Keratinocyte (primary cell): Measurements from ENCODE around the gene GEMIN8. TPM values are rescaled to one million over a fixed set of nuclear protein-coding genes. Genes with fewer than 3 reads are reported as not detected.

ENCODE experiments used
- DNase-seq: peaks from one replicate; pipeline ENCODE4 v3.0.0-alpha.2; 2011; ENCODE audit warnings: low read depth, missing footprints, low spot score
- FAIRE-seq: peaks from 2 replicates; lab custom pipeline; 2011; peaks lifted over from hg19 to GRCh38; lab: Jason Lieb, UNC
- H2AFZ ChIP-seq: 2 replicates; pipeline ENCODE4 v1.6.0; 2012; ENCODE audit warnings: low read length, control low read depth, inconsistent platforms; ENCODE audit not compliant: control insufficient read depth
- H3K27ac ChIP-seq: 2 replicates; pipeline ENCODE4 v1.5.1; 2011; ENCODE audit warnings: low read length; ENCODE audit not compliant: control insufficient read depth, insufficient read depth
- H3K27me3 ChIP-seq: 3 replicates; pipeline ENCODE4 v1.6.0; 2011; ENCODE audit warnings: low read length; ENCODE audit not compliant: control insufficient read depth, insufficient read depth; ENCODE audit errors: extremely low read depth
- H3K36me3 ChIP-seq, 2 experiments: 2 replicates in 1 of 2; 3 replicates in 1 of 2; pipeline ENCODE4 v1.5.1; 2011; ENCODE audit warnings: low read length in 2 of 2, mild to moderate bottlenecking in 1 of 2; ENCODE audit not compliant: control insufficient read depth in 2 of 2, insufficient read depth in 2 of 2; ENCODE audit errors: extremely low read depth in 1 of 2
- H3K4me1 ChIP-seq: 3 replicates; pipeline ENCODE4 v1.5.1; 2011; ENCODE audit warnings: low read length; ENCODE audit not compliant: control insufficient read depth, insufficient read depth; ENCODE audit errors: extremely low read depth
- H3K4me2 ChIP-seq: 3 replicates; pipeline ENCODE4 v1.6.0; 2011; ENCODE audit warnings: low read depth, low read length; ENCODE audit not compliant: control insufficient read depth, insufficient read depth; ENCODE audit errors: extremely low read depth
- H3K4me3 ChIP-seq, 3 experiments: fragments of 200-600 bp in 1 of 3; sonication (generic) in 1 of 3; 2 replicates in 2 of 3; 3 replicates in 1 of 3; pipeline ENCODE4 v1.5.1; 2011 to 2016; ENCODE audit warnings: low read length in 3 of 3, mild to moderate bottlenecking in 3 of 3, control low read depth in 2 of 3, inconsistent platforms in 1 of 3, low read depth in 1 of 3, mixed read lengths in 1 of 3, mixed run types in 1 of 3, moderate library complexity in 1 of 3; ENCODE audit not compliant: control insufficient read depth in 2 of 3, insufficient read depth in 2 of 3; ENCODE audit errors: extremely low read depth in 1 of 3
- H3K79me2 ChIP-seq: 2 replicates; pipeline ENCODE4 v1.6.0; 2012; ENCODE audit warnings: low read length; ENCODE audit not compliant: control insufficient read depth, insufficient read depth
- H3K9ac ChIP-seq: 3 replicates; pipeline ENCODE4 v1.6.0; 2011; ENCODE audit warnings: low read length; ENCODE audit not compliant: control insufficient read depth, insufficient read depth; ENCODE audit errors: extremely low read depth
- H3K9me1 ChIP-seq: 3 replicates; pipeline ENCODE4 v1.6.0; 2011; ENCODE audit warnings: low read length; ENCODE audit not compliant: control insufficient read depth, insufficient read depth; ENCODE audit errors: extremely low read depth
- H3K9me3 ChIP-seq: 2 replicates; pipeline ENCODE4 v1.5.1; 2012; ENCODE audit warnings: low read depth, low read length; ENCODE audit not compliant: control insufficient read depth
- H4K20me1 ChIP-seq: 3 replicates; pipeline ENCODE4 v1.6.0; 2011; ENCODE audit warnings: low read length; ENCODE audit not compliant: control insufficient read depth, insufficient read depth; ENCODE audit errors: extremely low read depth
- CTCF ChIP-seq, 3 experiments: IDR thresholded peaks in 1 of 3; conservative IDR thresholded peaks in 1 of 3; optimal IDR thresholded peaks in 1 of 3; 2 replicates in 2 of 3; 3 replicates in 1 of 3; pipeline versions ENCODE3 to v1.5.1; 2011; ENCODE audit warnings: low read length in 3 of 3, mild to moderate bottlenecking in 3 of 3, moderate library complexity in 2 of 3, control low read depth in 1 of 3, inconsistent platforms in 1 of 3; ENCODE audit not compliant: insufficient read depth in 2 of 3; ENCODE audit errors: extremely low read depth in 1 of 3
- EZH2 ChIP-seq: IDR thresholded peaks from one replicate; pipeline ENCODE4 v1.6.1; 2012; ENCODE audit warnings: inconsistent platforms, mild to moderate bottlenecking, low read length, moderate library complexity
- dilution Hi-C: fragments of 300-500 bp; cut with MboI; formaldehyde crosslinking; loops from one replicate; pipeline ENCODE4 v1.7.0; 2020; ENCODE audit warnings: low sequenced_read_pairs; ENCODE audit not compliant: extremely low pct_ligation_motif_present
- polyA plus RNA-seq, 5 experiments: library from polyadenylated mRNA; depleted of rRNA in 3 of 5; stranded (reverse) in 3 of 5; stranded (forward) in 1 of 5; unstranded in 1 of 5; fragments of >200 nt; gene quantifications; 1 replicate in 1 of 5; 2 replicates in 3 of 5; 3 replicates in 1 of 5; pipeline versions ENCODE4 v1.2.1 to v1.2.3, GENCODE V29; 2011 to 2012; ENCODE audit warnings: missing spikeins in 2 of 5, low read depth in 1 of 5, low replicate concordance in 1 of 5

Gene GEMIN8
- polyA plus RNA-seq, 1 donor (not counting 4 experiments of a cell fraction or from before 2014, with no cell fraction given), result 38.8 TPM

GRCh38 chrX:13966071-13966792 is 63.5 kb downstream of the GEMIN8 start:
- dilution Hi-C loops, result no loop called here
- Histone ChIP-seq H3K9me3 (no peaks in the 10 kb centered on the region), H3K27me3 (no peaks in the 10 kb centered on the region), H4K20me1 (no peaks in the 10 kb centered on the region), H3K4me2 (no peak overlapping the region), H3K27ac (no peak overlapping the region), H3K79me2 (no peaks in the 10 kb centered on the region), H3K4me1 (no peaks in the 10 kb centered on the region), H3K9ac (no peak overlapping the region), H3K9me1 (no peaks in the 10 kb centered on the region), H3K4me3 (no peak overlapping the region), H2AFZ (no peak overlapping the region), H3K36me3 (no peaks in the 10 kb centered on the region)
- DNase-seq (no peak), FAIRE-seq (no peak)
- TF ChIP-seq CTCF (optimal IDR thresholded peaks at IDR 0.05 in 1 of 3, IDR thresholded peaks at IDR 0.05 in 1 of 3, conservative IDR thresholded peaks at IDR 0.05 in 1 of 3; ENCODE audit: extremely low read depth in 1 of 3, insufficient read depth in 2 of 3, low read length in 3 of 3), result no peak

GRCh38 chrX:13965531-13965930 is 64.2 kb downstream of the GEMIN8 start:
- dilution Hi-C loops, result no loop called here
- no peaks in the 10 kb centered on the region for H3K36me3 ChIP-seq
- no peak overlapping the region for H2AFZ ChIP-seq
- no peaks in the 10 kb centered on the region for H3K4me1 ChIP-seq
- FAIRE-seq (no peak), DNase-seq (no peak)
- no peaks in the 10 kb centered on the region for H4K20me1 ChIP-seq
- H3K9me1 ChIP-seq, result no peaks in the 10 kb centered on the region
- no peak overlapping the region for H3K9ac ChIP-seq
- H3K27ac ChIP-seq, result no peak overlapping the region
- no peaks in the 10 kb centered on the region for H3K27me3 ChIP-seq
- no peaks in the 10 kb centered on the region for H3K79me2 ChIP-seq
- no peak for TF ChIP-seq CTCF (optimal IDR thresholded peaks at IDR 0.05 in 1 of 3, IDR thresholded peaks at IDR 0.05 in 1 of 3, conservative IDR thresholded peaks at IDR 0.05 in 1 of 3; ENCODE audit: extremely low read depth in 1 of 3, insufficient read depth in 2 of 3, low read length in 3 of 3)
- TF ChIP-seq EZH2, result no peak
- no peaks in the 10 kb centered on the region for H3K9me3 ChIP-seq
- no peak overlapping the region for H3K4me3 ChIP-seq
- no peak overlapping the region for H3K4me2 ChIP-seq
